ENCODE results near the gene FAXDC2.

The FAXDC2 gene

GRCh38 chr5:154898210-154898609 lies 47.8 kb upstream of the FAXDC2 start:
- H3K36me3 ChIP-seq (ENCODE audit: control insufficient read depth, low read length), result peaks cover 92% of the 10 kb centered on the region
- H3K9me2 ChIP-seq (replicated peaks; ENCODE audit: control insufficient read depth, low read length), result no peaks in the 10 kb centered on the region
- no peaks in the 10 kb centered on the region for H3K9me3 ChIP-seq (ENCODE audit: control insufficient read depth, insufficient read depth, low read length)
- no peaks in the 10 kb centered on the region for H4K20me1 ChIP-seq (ENCODE audit: control insufficient read depth, insufficient read depth, low read depth, low read length)
- H3K27me3 ChIP-seq (ENCODE audit: control insufficient read depth, low read length), result no peaks in the 10 kb centered on the region
- no peak overlapping the region for H3K27ac ChIP-seq (ENCODE audit: low read depth, low read length)
- H3F3A ChIP-seq (ENCODE audit: control insufficient read depth, insufficient read depth), result no peaks in the 10 kb centered on the region
- H3K4me3 ChIP-seq (ENCODE audit: low read length), result no peak overlapping the region
- TF ChIP-seq EZH2phosphoT487 (IDR thresholded peaks at IDR 0.05; ENCODE audit: borderline replicate concordance, low read length), result no peak
- TF ChIP-seq CTCF (IDR thresholded peaks at IDR 0.05; ENCODE audit: low read depth, low read length, poor library complexity, severe bottlenecking), result no peak
- H3K4me2 ChIP-seq (ENCODE audit: low read length), result no peak overlapping the region
- no peaks in the 10 kb centered on the region for H3K4me1 ChIP-seq (ENCODE audit: control insufficient read depth, low read length)
- H3K79me2 ChIP-seq (ENCODE audit: control insufficient read depth, low read length), result no peaks in the 10 kb centered on the region

- Histone ChIP-seq H3F3A (ENCODE audit: control insufficient read depth, insufficient read depth) (no peaks in the 10 kb centered on the region), H3K36me3 (ENCODE audit: control insufficient read depth, low read length) (peaks cover 87% of the 10 kb centered on the region), H3K4me3 (ENCODE audit: low read length) (no peak overlapping the region), H3K27ac (ENCODE audit: low read depth, low read length) (no peak overlapping the region), H3K9me3 (ENCODE audit: control insufficient read depth, insufficient read depth, low read length) (no peaks in the 10 kb centered on the region), H3K27me3 (ENCODE audit: control insufficient read depth, low read length) (no peaks in the 10 kb centered on the region), H4K20me1 (ENCODE audit: control insufficient read depth, insufficient read depth, low read depth, low read length) (no peaks in the 10 kb centered on the region), H3K4me1 (ENCODE audit: control insufficient read depth, low read length) (no peaks in the 10 kb centered on the region), H3K4me2 (ENCODE audit: low read length) (no peak overlapping the region), H3K9me2 (replicated peaks; ENCODE audit: control insufficient read depth, low read length) (no peaks in the 10 kb centered on the region), H3K79me2 (ENCODE audit: control insufficient read depth, low read length) (no peaks in the 10 kb centered on the region)
- no peak for TF ChIP-seq EZH2phosphoT487 (IDR thresholded peaks at IDR 0.05; ENCODE audit: borderline replicate concordance, low read length)
- TF ChIP-seq CTCF (IDR thresholded peaks at IDR 0.05; ENCODE audit: low read depth, low read length, poor library complexity, severe bottlenecking), result no peak
Measured at GRCh38 chr5:154896562-154897165, 46.3 kb upstream of the FAXDC2 start.

- no peak overlapping the region for H3K4me3 ChIP-seq (ENCODE audit: low read length)
- H3K9me2 ChIP-seq (replicated peaks; ENCODE audit: control insufficient read depth, low read length), result no peaks in the 10 kb centered on the region
- no peaks in the 10 kb centered on the region for H4K20me1 ChIP-seq (ENCODE audit: control insufficient read depth, insufficient read depth, low read depth, low read length)
- no peaks in the 10 kb centered on the region for H3K4me1 ChIP-seq (ENCODE audit: control insufficient read depth, low read length)
- no peaks in the 10 kb centered on the region for H3K79me2 ChIP-seq (ENCODE audit: control insufficient read depth, low read length)
- TF ChIP-seq CTCF (IDR thresholded peaks at IDR 0.05; ENCODE audit: low read depth, low read length, poor library complexity, severe bottlenecking), result no peak
- TF ChIP-seq EZH2phosphoT487 (IDR thresholded peaks at IDR 0.05; ENCODE audit: borderline replicate concordance, low read length), result no peak
- no peak overlapping the region for H3K4me2 ChIP-seq (ENCODE audit: low read length)
- H3K27ac ChIP-seq (ENCODE audit: low read depth, low read length), result no peak overlapping the region
- H3K27me3 ChIP-seq (ENCODE audit: control insufficient read depth, low read length), result no peaks in the 10 kb centered on the region
- no peaks in the 10 kb centered on the region for H3F3A ChIP-seq (ENCODE audit: control insufficient read depth, insufficient read depth)
- no peaks in the 10 kb centered on the region for H3K9me3 ChIP-seq (ENCODE audit: control insufficient read depth, insufficient read depth, low read length)
- peaks cover 86% of the 10 kb centered on the region for H3K36me3 ChIP-seq (ENCODE audit: control insufficient read depth, low read length)
Measured at GRCh38 chr5:154895606-154896561, 45.5 kb upstream of the FAXDC2 start.
